Adipose tissue (tissue), 3 donors: ENCODE results near the gene HSDL2. TPM values are rescaled to one million over a fixed set of nuclear protein-coding genes. Genes with fewer than 3 reads are reported as not detected.
"Not testable (repeated sequence)": the region's sequence is repeated elsewhere in the genome, so short reads cannot be mapped to it uniquely, and the experiment has no call there.

Source experiments
- H3K27ac ChIP-seq: one replicate; pipeline ENCODE4 v1.5.1; 2013; ENCODE audit warnings: low read depth, low read length
- whole genome bisulfite sequencing, 3 donors: extraction: QIAGEN DNeasy Blood & Tissue Kit; methylation state at CpG; one replicate each; pipeline ENCODE4 v1.1.7; 2013; 5-methylcytosine and 5-hydroxymethylcytosine counted together
- polyA plus RNA-seq, 3 donors: library from polyadenylated mRNA; stranded (reverse); fragments of 200-250 nt; gene quantifications; one replicate each; pipeline ENCODE4 v1.2.3, GENCODE V29; 2013
- donor health status: healthy with polysubstance abuse.
- donor health status: Bipolar disorder and iron deficiency.
- donor health status: healthy.

Gene HSDL2
- polyA plus RNA-seq, 3 donors = 16.7 to 63.0 (median 40.2) TPM

DNA sequence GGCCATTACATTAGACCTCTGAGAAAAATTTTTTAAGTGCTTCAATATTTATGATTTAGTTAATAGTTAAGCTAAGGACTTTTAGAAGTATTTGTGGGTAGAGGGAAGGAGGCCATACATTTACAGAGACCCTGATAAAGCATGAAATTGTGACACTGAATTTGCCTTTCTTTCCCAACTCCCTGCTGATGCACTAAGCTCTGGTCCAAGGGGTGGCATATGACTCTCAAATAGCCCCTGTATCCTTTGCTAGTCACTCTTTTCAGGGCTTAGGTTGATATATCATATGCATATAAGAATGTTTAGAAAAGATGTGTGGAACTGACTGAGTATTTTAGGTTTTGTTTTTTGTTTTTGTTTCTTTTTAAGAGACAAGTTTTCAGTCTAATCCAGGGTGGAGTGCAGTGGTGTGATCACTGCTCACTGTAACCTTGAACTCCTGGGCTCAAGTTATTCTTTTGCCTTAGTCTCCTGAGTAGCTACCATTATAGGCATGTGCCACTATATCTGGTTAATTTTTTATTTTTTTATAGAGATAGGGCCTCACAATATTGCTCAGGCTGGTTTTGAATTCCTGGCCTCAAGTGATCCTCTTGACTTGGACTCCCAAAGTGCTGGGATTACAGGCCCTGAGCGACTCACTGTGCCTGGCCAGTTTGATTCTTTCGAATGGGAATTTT is 127.2 kb downstream of the HSDL2 start:
- H3K27ac ChIP-seq = no peak overlapping the region
- 92 to 99% (median 96%) methylated on average over 2 of the region's 2 CpGs for WGBS, 3 donors

DNA sequence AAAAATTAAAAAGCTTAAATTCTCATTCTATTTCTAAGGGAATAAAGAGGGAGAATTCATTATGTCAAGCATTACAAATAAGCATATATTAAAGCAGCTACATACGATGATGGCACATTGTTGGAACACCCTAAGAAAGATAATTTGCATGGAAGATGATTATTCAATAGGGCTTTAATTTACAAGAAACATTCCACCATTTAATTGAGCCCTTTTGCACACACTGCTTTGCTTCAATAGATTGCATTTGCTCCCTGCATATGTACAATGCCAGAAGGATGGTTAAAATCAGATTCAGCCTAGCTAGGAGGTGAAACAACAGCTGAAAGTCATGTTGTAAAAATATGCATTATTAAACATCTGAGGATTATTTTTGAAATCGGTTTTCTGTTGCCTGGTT is 128.5 kb downstream of the HSDL2 start:
- WGBS, 3 donors = 79 to 83% (median 80%) methylated on average over 2 of the region's 2 CpGs
- no peak overlapping the region for H3K27ac ChIP-seq

DNA sequence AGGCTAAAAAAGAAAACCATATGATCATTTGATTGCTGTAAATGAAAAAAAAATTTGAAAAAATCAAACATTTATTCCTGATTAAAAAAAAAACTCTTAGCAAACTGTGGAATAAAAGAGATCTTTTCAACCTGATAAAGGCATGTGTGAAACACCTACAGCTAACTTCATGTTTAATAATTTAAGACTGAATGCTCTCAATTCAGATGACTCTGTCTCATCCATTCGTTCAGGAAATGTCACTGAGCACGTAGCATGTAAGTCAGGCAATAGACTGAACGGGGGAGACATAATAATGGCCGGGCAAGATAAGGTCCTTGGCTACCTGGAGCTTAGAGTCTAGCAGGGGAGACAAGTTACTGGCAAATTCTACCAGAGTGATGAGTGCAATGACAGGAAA is 132.5 kb downstream of the HSDL2 start:
- not testable (repeated sequence) for H3K27ac ChIP-seq
- 81 to 92% (median 81%) methylated on average over 2 to 4 of the region's 4 CpGs for WGBS, 3 donors

DNA sequence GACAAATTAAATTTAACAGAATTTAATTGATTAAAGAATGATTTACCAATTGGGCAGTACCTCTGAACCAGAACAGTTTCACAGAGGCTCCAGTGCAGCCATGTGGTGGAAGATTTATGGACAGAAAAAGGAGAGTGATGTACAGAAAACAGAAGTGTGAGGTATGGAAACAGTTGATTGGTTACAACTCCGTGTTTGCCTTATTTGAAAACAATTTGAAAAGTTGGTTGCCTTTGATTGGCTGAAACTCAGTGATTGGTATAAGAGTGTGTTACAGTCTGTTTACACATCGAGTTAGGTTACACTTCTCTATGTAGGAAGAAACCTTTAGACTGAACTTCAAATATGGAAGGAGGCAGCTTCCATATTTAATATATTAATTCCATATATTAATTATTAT is 136.9 kb downstream of the HSDL2 start:
- H3K27ac ChIP-seq = no peak overlapping the region
- WGBS, 3 donors = 86 to 87% (median 87%) methylated on average over 2 of the region's 2 CpGs

DNA sequence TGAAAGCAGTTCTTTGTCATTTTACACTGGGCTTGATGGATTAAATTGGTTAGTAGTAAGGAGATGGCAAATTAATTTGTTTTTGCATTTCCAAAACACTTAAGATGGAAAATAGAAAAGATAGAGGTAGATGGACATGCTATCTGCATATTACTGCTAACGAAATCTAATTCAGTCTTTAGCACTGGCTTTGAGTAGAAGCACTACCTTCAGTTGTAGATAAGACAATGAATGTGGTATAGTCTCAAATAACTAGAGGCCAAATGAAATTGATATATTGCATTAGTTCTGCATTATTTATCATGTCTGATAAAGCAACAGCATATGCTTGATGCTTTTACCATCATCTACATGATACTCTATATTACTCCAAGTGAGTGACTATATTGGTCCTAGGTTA is 140.2 kb downstream of the HSDL2 start:
- no peak overlapping the region for H3K27ac ChIP-seq
- 92 to 100% (median 93%) methylated on average over 1 of the region's 1 CpG for WGBS, 3 donors

DNA sequence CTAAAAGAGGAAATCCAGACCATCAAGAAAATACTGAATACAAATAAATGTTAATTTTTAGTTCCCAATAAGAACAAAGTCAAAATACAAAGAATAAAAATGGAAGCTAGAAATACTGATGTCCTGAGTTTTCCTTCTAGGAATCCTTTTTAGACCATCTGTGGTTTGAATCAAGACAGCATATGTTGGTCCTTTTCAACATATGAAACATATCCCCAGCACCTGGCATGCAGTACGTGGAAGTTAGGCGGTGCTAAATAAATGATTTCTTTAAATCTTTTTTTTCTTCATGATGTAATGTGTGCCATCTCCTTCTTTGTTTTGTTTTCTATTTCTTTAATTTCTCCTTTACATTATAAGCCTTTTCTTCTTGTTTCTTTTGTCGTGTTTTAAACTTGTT is 140.7 kb downstream of the HSDL2 start:
- WGBS, 3 donors = 61 to 80% (median 63%) methylated on average over 3 of the region's 3 CpGs
- H3K27ac ChIP-seq = no peak overlapping the region

Other genes with a start within 250 kb of the HSDL2 start
- gene SUSD1, start 204.8 kb upstream of the HSDL2 start, polyA plus RNA-seq = 1 to 10 TPM; 2.9 to 6.5 (median 5.7) TPM
- gene PTBP3, start 46.5 kb upstream of the HSDL2 start, polyA plus RNA-seq = 10 to 100 TPM in 2 of 3 donors, 1 to 10 TPM in 1; 7.2 to 15.1 (median 11.3) TPM
- gene KIAA1958, start 106.7 kb downstream of the HSDL2 start, polyA plus RNA-seq = 1 to 10 TPM in 1 of 3 donors, under 1 TPM in 2; 0.82 to 1.2 (median 0.90) TPM